ENCODE measurements around the gene PBX2.

DNA sequence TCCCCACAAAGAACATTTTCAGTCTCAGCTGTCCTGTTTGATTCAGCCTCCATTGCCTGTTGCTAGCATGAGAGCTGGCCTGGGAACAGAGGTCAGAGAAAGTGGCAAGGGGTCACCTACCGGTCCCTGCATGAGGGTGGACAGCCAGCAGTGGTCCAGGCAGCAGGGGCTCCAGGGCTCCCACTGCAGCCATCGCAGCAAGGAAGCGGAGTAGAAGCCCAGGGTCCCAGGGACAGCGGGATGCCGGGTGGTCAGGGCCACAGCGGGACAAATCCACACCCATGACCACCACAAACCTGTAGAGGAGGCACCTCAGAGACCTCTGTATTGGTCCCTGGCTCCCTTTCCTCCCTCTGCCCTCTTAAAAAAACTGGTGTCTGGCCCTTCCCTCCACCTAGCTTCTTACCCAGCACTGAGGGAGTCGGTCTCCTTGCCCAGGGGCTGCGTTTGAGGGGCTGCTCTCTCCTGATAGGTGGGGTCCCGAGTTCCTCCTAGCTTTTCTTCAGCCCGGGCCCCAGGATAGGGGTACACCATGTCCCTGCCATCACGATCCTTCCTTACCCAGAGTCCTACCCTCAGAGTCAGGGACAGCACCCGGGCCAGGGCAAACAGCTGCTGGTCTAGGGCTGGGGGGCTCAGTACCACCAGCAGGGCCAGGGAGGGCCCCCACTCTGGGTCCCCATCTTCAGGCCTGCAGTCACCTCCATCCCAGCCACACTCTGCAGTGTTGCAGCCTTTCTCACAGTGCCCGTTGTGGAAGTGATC lies 10.9 kb upstream of the PBX2 start:
- no peak for TF ChIP-seq CTCF (IDR thresholded peaks at IDR 0.05)
- TF ChIP-seq MAX (CRISPR knock-in tag; IDR thresholded peaks at IDR 0.05): no peak
- TF ChIP-seq, protein P1, sequence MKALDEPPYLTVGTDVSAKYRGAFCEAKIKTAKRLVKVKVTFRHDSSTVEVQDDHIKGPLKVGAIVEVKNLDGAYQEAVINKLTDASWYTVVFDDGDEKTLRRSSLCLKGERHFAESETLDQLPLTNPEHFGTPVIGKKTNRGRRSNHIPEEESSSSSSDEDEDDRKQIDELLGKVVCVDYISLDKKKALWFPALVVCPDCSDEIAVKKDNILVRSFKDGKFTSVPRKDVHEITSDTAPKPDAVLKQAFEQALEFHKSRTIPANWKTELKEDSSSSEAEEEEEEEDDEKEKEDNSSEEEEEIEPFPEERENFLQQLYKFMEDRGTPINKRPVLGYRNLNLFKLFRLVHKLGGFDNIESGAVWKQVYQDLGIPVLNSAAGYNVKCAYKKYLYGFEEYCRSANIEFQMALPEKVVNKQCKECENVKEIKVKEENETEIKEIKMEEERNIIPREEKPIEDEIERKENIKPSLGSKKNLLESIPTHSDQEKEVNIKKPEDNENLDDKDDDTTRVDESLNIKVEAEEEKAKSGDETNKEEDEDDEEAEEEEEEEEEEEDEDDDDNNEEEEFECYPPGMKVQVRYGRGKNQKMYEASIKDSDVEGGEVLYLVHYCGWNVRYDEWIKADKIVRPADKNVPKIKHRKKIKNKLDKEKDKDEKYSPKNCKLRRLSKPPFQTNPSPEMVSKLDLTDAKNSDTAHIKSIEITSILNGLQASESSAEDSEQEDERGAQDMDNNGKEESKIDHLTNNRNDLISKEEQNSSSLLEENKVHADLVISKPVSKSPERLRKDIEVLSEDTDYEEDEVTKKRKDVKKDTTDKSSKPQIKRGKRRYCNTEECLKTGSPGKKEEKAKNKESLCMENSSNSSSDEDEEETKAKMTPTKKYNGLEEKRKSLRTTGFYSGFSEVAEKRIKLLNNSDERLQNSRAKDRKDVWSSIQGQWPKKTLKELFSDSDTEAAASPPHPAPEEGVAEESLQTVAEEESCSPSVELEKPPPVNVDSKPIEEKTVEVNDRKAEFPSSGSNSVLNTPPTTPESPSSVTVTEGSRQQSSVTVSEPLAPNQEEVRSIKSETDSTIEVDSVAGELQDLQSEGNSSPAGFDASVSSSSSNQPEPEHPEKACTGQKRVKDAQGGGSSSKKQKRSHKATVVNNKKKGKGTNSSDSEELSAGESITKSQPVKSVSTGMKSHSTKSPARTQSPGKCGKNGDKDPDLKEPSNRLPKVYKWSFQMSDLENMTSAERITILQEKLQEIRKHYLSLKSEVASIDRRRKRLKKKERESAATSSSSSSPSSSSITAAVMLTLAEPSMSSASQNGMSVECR (CRISPR knock-in tag; IDR thresholded peaks at IDR 0.05; ENCODE audit: borderline replicate concordance): no peak
- TF ChIP-seq PRRX2 (CRISPR knock-in tag; IDR thresholded peaks at IDR 0.05): no peak
- TF ChIP-seq, protein P2, sequence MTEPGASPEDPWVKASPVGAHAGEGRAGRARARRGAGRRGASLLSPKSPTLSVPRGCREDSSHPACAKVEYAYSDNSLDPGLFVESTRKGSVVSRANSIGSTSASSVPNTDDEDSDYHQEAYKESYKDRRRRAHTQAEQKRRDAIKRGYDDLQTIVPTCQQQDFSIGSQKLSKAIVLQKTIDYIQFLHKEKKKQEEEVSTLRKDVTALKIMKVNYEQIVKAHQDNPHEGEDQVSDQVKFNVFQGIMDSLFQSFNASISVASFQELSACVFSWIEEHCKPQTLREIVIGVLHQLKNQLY (CRISPR knock-in tag; IDR thresholded peaks at IDR 0.05): no peak
